H9 (cell line): ENCODE data around the gene NSUN6. TPM values are rescaled to one million over a fixed set of nuclear protein-coding genes. Genes with fewer than 3 reads are reported as not detected.

Source experiments
- DNase-seq: peaks from one replicate; pipeline ENCODE4 v3.0.0-alpha.2; 2017
- H2AFZ ChIP-seq: one replicate; pipeline ENCODE4 v1.6.1; 2013; ENCODE audit warnings: mild to moderate bottlenecking, low read length, control low read depth, moderate library complexity
- H2AK5ac ChIP-seq: 2 replicates; pipeline ENCODE4 v1.6.1; 2013; ENCODE audit warnings: low read length, control low read depth, mixed read lengths; ENCODE audit not compliant: insufficient read length
- H2BK120ac ChIP-seq: one replicate; pipeline ENCODE4 v1.6.1; 2013; ENCODE audit warnings: low read depth, mild to moderate bottlenecking, low read length, control low read depth, inconsistent platforms; ENCODE audit not compliant: poor library complexity, severe bottlenecking
- H2BK12ac ChIP-seq: 2 replicates; pipeline ENCODE4 v1.6.1; 2013; ENCODE audit warnings: low read length, control low read depth, mixed read lengths, low read depth; ENCODE audit not compliant: insufficient read length
- H2BK15ac ChIP-seq: 2 replicates; pipeline ENCODE4 v1.6.1; 2013; ENCODE audit warnings: low read depth, low read length, control low read depth
- H2BK20ac ChIP-seq: one replicate; pipeline ENCODE4 v1.6.1; 2013; ENCODE audit warnings: low read depth, mild to moderate bottlenecking, low read length, control low read depth, inconsistent platforms; ENCODE audit not compliant: poor library complexity, severe bottlenecking
- H2BK5ac ChIP-seq: 2 replicates; pipeline ENCODE4 v1.6.1; 2013; ENCODE audit warnings: low read length, control low read depth, mixed read lengths; ENCODE audit not compliant: insufficient read length
- H3K14ac ChIP-seq: 2 replicates; pipeline ENCODE4 v1.6.1; 2013; ENCODE audit warnings: low read length, control low read depth; ENCODE audit not compliant: insufficient read depth
- H3K18ac ChIP-seq: 2 replicates; pipeline ENCODE4 v1.6.1; 2013; ENCODE audit warnings: low read depth, mild to moderate bottlenecking, mixed read lengths, low read length, control low read depth; ENCODE audit not compliant: insufficient read length
- H3K23ac ChIP-seq: 2 replicates; pipeline ENCODE4 v1.6.1; 2013; ENCODE audit warnings: low read length, control low read depth, mixed read lengths, low read depth; ENCODE audit not compliant: insufficient read length
- H3K23me2 ChIP-seq: 2 replicates; pipeline ENCODE4 v1.6.1; 2013; ENCODE audit warnings: low read depth, mild to moderate bottlenecking, mixed read lengths, low read length, control low read depth; ENCODE audit not compliant: insufficient read length, poor library complexity, severe bottlenecking
- H3K27ac ChIP-seq: 2 replicates; pipeline ENCODE4 v1.5.1; 2013; ENCODE audit warnings: low read length, control low read depth, mixed read lengths, low read depth; ENCODE audit not compliant: insufficient read length
- H3K27me3 ChIP-seq: 2 replicates; pipeline ENCODE4 v1.6.1; 2013; ENCODE audit warnings: low read length, control low read depth, inconsistent platforms; ENCODE audit not compliant: insufficient read depth
- H3K4ac ChIP-seq: 2 replicates; pipeline ENCODE4 v1.6.1; 2013; ENCODE audit warnings: low read depth, mild to moderate bottlenecking, control low read depth, inconsistent platforms, low read length, moderate library complexity
- H3K4me1 ChIP-seq: 2 replicates; pipeline ENCODE4 v1.6.1; 2013; ENCODE audit warnings: low read length, control low read depth, inconsistent platforms; ENCODE audit not compliant: insufficient read depth
- H3K4me2 ChIP-seq: 2 replicates; pipeline ENCODE4 v1.6.1; 2013; ENCODE audit warnings: low read length, control low read depth, mixed read lengths; ENCODE audit not compliant: insufficient read length, insufficient read depth
- H3K56ac ChIP-seq: 2 replicates; pipeline ENCODE4 v1.6.1; 2013; ENCODE audit warnings: low read depth, mild to moderate bottlenecking, mixed read lengths, low read length, control low read depth; ENCODE audit not compliant: insufficient read length
- H3K79me1 ChIP-seq: 2 replicates; pipeline ENCODE4 v1.6.1; 2013; ENCODE audit warnings: low read depth, mild to moderate bottlenecking, moderate library complexity, low read length, control low read depth, inconsistent platforms; ENCODE audit not compliant: insufficient read depth, poor library complexity, severe bottlenecking
- H3K79me2 ChIP-seq: 2 replicates; pipeline ENCODE4 v1.6.1; 2013; ENCODE audit warnings: low read length, control low read depth, inconsistent platforms; ENCODE audit not compliant: insufficient read depth
- H3K9ac ChIP-seq: 2 replicates; pipeline ENCODE4 v1.6.1; 2013; ENCODE audit warnings: low read length, control low read depth, mixed read lengths; ENCODE audit not compliant: insufficient read length; ENCODE audit errors: extremely low read depth
- H3K9me3 ChIP-seq: one replicate; pipeline ENCODE4 v1.6.1; 2013; ENCODE audit warnings: low read depth, low read length, inconsistent platforms; ENCODE audit not compliant: control insufficient read depth
- H3T11ph ChIP-seq: one replicate; pipeline ENCODE4 v1.6.1; 2013; ENCODE audit warnings: mild to moderate bottlenecking, low read length, control low read depth, inconsistent platforms
- H4K20me1 ChIP-seq: one replicate; pipeline ENCODE4 v1.6.1; 2013; ENCODE audit not compliant: control insufficient read depth, insufficient read length, insufficient read depth
- H4K5ac ChIP-seq: 2 replicates; pipeline ENCODE4 v1.6.1; 2013; ENCODE audit warnings: low read depth, mild to moderate bottlenecking, mixed read lengths, low read length, control low read depth; ENCODE audit not compliant: insufficient read length
- H4K8ac ChIP-seq: replicated peaks from 2 replicates; pipeline ENCODE4 v1.6.1; 2013; ENCODE audit warnings: low read length, control low read depth, mixed read lengths, low read depth; ENCODE audit not compliant: insufficient read length
- H4K91ac ChIP-seq: 2 replicates; pipeline ENCODE4 v1.6.1; 2013; ENCODE audit warnings: low read depth, mild to moderate bottlenecking, moderate library complexity, mixed read lengths, low read length, control low read depth; ENCODE audit not compliant: insufficient read length
- H3K27ac Mint-ChIP-seq, 3 experiments: 2 replicates in 2 of 3; 3 replicates in 1 of 3; pipeline ENCODE4 v1.8.0; 2020 to 2021; ENCODE audit warnings: mixed read lengths in 3 of 3, mild to moderate bottlenecking in 1 of 3, moderate library complexity in 1 of 3
- H3K27me3 Mint-ChIP-seq: 2 replicates; pipeline ENCODE4 v1.8.0; 2021; ENCODE audit warnings: low read depth, mild to moderate bottlenecking, moderate library complexity, mixed read lengths
- H3K36me3 Mint-ChIP-seq, 3 experiments: 2 replicates in 2 of 3; 3 replicates in 1 of 3; pipeline ENCODE4 v1.8.0; 2020 to 2021; ENCODE audit warnings: low read depth in 3 of 3, mixed read lengths in 3 of 3; ENCODE audit not compliant: insufficient read depth in 1 of 3
- H3K4me1 Mint-ChIP-seq, 2 experiments: 2 replicates each; pipeline ENCODE4 v1.8.0; 2020; ENCODE audit warnings: mixed read lengths in 2 of 2
- H3K4me3 Mint-ChIP-seq, 2 experiments: 2 replicates in 1 of 2; 3 replicates in 1 of 2; pipeline ENCODE4 v1.8.0; 2020 to 2021; ENCODE audit warnings: mild to moderate bottlenecking in 2 of 2, mixed read lengths in 2 of 2, moderate library complexity in 1 of 2
- H3K9me3 Mint-ChIP-seq, 2 experiments: 2 replicates in 1 of 2; 3 replicates in 1 of 2; pipeline ENCODE4 v1.8.0; 2020; ENCODE audit warnings: mild to moderate bottlenecking in 2 of 2, mixed read lengths in 2 of 2, moderate library complexity in 1 of 2
- WGBS: extraction: QIAGEN DNeasy Blood & Tissue Kit; methylation state at CpG from one replicate; pipeline ENCODE4 v1.1.7; 2013; ENCODE audit warnings: missing lambda C conversion rate, low lambda C conversion rate, mixed read lengths; ENCODE audit not compliant: insufficient read length; ENCODE audit errors: extremely low coverage; 5-methylcytosine and 5-hydroxymethylcytosine counted together
- total RNA-seq: library from RNA; stranded (reverse); gene quantifications from 2 replicates; pipeline ENCODE4 v1.2.1, GENCODE V29; 2021
- TF ChIP-seq, protein P1 (sequence below): fragments of 200-600 bp; sonication (generic); conservative IDR thresholded peaks from 3 replicates; pipeline ENCODE4 v1.8.0; 2021; ENCODE audit warnings: antibody characterized with exemption, mild to moderate bottlenecking

NSUN6 gene
- total RNA-seq, 1 experiment from 2014 or later: 11.9 TPM

- no peak overlapping the region for H3K27ac ChIP-seq
- TF ChIP-seq, protein P1, sequence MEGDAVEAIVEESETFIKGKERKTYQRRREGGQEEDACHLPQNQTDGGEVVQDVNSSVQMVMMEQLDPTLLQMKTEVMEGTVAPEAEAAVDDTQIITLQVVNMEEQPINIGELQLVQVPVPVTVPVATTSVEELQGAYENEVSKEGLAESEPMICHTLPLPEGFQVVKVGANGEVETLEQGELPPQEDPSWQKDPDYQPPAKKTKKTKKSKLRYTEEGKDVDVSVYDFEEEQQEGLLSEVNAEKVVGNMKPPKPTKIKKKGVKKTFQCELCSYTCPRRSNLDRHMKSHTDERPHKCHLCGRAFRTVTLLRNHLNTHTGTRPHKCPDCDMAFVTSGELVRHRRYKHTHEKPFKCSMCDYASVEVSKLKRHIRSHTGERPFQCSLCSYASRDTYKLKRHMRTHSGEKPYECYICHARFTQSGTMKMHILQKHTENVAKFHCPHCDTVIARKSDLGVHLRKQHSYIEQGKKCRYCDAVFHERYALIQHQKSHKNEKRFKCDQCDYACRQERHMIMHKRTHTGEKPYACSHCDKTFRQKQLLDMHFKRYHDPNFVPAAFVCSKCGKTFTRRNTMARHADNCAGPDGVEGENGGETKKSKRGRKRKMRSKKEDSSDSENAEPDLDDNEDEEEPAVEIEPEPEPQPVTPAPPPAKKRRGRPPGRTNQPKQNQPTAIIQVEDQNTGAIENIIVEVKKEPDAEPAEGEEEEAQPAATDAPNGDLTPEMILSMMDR: no peak
- no CpG with 5 or more reads among the region's 4 CpGs for WGBS
- no peak overlapping the region for H2BK12ac ChIP-seq
- no peak overlapping the region for H2BK5ac ChIP-seq
- H3K9ac ChIP-seq: no peak overlapping the region
- Mint-ChIP-seq H3K36me3 (peaks cover 15 to 53% (median 51%) of the 10 kb centered on the region in 3 experiments; a peak in 6 of 7 replicates), H3K4me3 (no peak overlapping the region), H3K27ac (no peak overlapping the region), H3K9me3 (no peaks in the 10 kb centered on the region), H3K4me1 (no peaks in the 10 kb centered on the region), H3K27me3 (no peaks in the 10 kb centered on the region)
- no peaks in the 10 kb centered on the region for H3K4me1 ChIP-seq
- H2BK15ac ChIP-seq: no peak overlapping the region
- H4K91ac ChIP-seq: no peak overlapping the region
- H3K4me2 ChIP-seq: no peak overlapping the region
- peaks cover 2% of the 10 kb centered on the region; the same call in 1 of the 2 replicates for H3K79me2 ChIP-seq
- no peak overlapping the region for H2AK5ac ChIP-seq
- no peak overlapping the region for H4K5ac ChIP-seq
- H3K23ac ChIP-seq: no peak overlapping the region
- H3K14ac ChIP-seq: no peak overlapping the region
- no peak for DNase-seq
- no peak overlapping the region for H3K18ac ChIP-seq
- H3K23me2 ChIP-seq: no peaks in the 10 kb centered on the region
- no peaks in the 10 kb centered on the region for H3K27me3 ChIP-seq
- H3K4ac ChIP-seq: no peak overlapping the region
- H4K8ac ChIP-seq: no peak overlapping the region
- no peak overlapping the region for H3K56ac ChIP-seq
- no peak overlapping the region for H2BK120ac ChIP-seq
- peaks cover 2% of the 10 kb centered on the region for H3K79me1 ChIP-seq
- H4K20me1 ChIP-seq: no peaks in the 10 kb centered on the region
- H3T11ph ChIP-seq: no peak overlapping the region
- H2BK20ac ChIP-seq: no peak overlapping the region
- H2AFZ ChIP-seq: no peak overlapping the region
- H3K9me3 ChIP-seq: no peaks in the 10 kb centered on the region
Observed at GRCh38 chr10:18675086-18675801, 23.9 kb upstream of the NSUN6 start.
